ENCODE data around the gene MDM1. TPM values are rescaled to one million over a fixed set of nuclear protein-coding genes. Genes with fewer than 3 reads are reported as not detected.

Gene MDM1
- total and polyA plus RNA-seq, 2 of the 13 experiments (the other 11 are each of a cell fraction or from before 2014, with no cell fraction given): 4.6 to 15.2 TPM

DNA sequence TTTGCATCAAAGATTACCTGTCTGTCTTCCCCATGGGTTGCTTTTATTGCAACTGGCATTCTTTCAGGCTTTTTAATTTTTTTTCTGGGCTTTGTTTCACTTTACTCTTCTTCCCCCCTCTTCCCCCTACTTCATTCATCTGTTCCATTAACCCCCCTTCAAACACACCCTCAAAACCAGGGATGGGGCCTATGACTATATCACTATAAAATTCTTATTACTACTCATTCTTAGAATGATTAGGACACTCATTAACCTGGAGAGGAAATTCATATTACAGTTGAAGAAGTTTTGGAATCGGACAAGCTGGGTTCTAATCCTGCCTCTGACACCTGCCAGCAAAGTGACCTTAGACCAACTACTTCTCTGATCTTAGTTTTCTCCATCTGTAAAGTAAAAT, 24.8 kb upstream of the MDM1 start:
- no peak for FAIRE-seq
- H4K20me1 ChIP-seq (ENCODE audit: insufficient read depth, low read length): no peaks in the 10 kb centered on the region
- H3K9ac ChIP-seq (ENCODE audit: insufficient read depth, low read depth, low read length): no peak overlapping the region
- TF ChIP-seq ZBTB20 (CRISPR knock-in tag; IDR thresholded peaks at IDR 0.05; ENCODE audit: borderline replicate concordance, low read depth) (no peak), SMC3 (IDR thresholded peaks at IDR 0.05; ENCODE audit: low read length) (no peak), PLRG1 (conservative IDR thresholded peaks at IDR 0.05) (no peak), CHD4 (IDR thresholded peaks at IDR 0.05; ENCODE audit: borderline replicate concordance, low read length) (no peak), ZNF383 (CRISPR knock-in tag; IDR thresholded peaks at IDR 0.05; ENCODE audit: borderline replicate concordance) (no peak), PAWR (CRISPR knock-in tag; IDR thresholded peaks at IDR 0.05; ENCODE audit: borderline replicate concordance) (no peak), MAZ (IDR thresholded peaks at IDR 0.05; ENCODE audit: borderline replicate concordance, low read depth, low read length) (no peak), MAZ (CRISPR knock-in tag; IDR thresholded peaks at IDR 0.05; ENCODE audit: low read depth) (no peak)
- TF ChIP-seq, protein P1, sequence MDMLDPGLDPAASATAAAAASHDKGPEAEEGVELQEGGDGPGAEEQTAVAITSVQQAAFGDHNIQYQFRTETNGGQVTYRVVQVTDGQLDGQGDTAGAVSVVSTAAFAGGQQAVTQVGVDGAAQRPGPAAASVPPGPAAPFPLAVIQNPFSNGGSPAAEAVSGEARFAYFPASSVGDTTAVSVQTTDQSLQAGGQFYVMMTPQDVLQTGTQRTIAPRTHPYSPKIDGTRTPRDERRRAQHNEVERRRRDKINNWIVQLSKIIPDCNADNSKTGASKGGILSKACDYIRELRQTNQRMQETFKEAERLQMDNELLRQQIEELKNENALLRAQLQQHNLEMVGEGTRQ (IDR thresholded peaks at IDR 0.05; ENCODE audit: low read depth, low read length): no peak
- TF ChIP-seq, protein P1 (CRISPR knock-in tag; IDR thresholded peaks at IDR 0.05; ENCODE audit: borderline replicate concordance): no peak
- TF ChIP-seq, protein P2, sequence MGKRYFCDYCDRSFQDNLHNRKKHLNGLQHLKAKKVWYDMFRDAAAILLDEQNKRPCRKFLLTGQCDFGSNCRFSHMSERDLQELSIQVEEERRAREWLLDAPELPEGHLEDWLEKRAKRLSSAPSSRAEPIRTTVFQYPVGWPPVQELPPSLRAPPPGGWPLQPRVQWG (CRISPR knock-in tag; IDR thresholded peaks at IDR 0.05; ENCODE audit: borderline replicate concordance, low read depth): no peak
- TF ChIP-seq, protein P3, sequence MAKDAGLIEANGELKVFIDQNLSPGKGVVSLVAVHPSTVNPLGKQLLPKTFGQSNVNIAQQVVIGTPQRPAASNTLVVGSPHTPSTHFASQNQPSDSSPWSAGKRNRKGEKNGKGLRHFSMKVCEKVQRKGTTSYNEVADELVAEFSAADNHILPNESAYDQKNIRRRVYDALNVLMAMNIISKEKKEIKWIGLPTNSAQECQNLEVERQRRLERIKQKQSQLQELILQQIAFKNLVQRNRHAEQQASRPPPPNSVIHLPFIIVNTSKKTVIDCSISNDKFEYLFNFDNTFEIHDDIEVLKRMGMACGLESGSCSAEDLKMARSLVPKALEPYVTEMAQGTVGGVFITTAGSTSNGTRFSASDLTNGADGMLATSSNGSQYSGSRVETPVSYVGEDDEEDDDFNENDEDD (CRISPR knock-in tag; IDR thresholded peaks at IDR 0.05; ENCODE audit: borderline replicate concordance): no peak
- intact Hi-C loops (cut with micrococcal nuclease; ENCODE audit: unreplicated experiment): no loop called here
- H3K9me3 ChIP-seq (ENCODE audit: low read length): no peaks in the 10 kb centered on the region
- H3K4me3 ChIP-seq (replicated peaks in 1 of 3; ENCODE audit: insufficient read depth in 1 of 3, low read depth in 2 of 3, low read length in 3 of 3): no peak overlapping the region
- ChIA-PET POLR2A (no interaction called here), CTCF (ENCODE audit: low intra/inter-chr PET ratio, low total read pairs) (no interaction called here)
- 71% methylated on average over 1 of the region's 1 CpG for WGBS (ENCODE audit: low lambda C conversion rate)
- H2AFZ ChIP-seq (ENCODE audit: low read length): no peak overlapping the region
- in situ Hi-C loops (cut with HindIII; ENCODE audit: extremely low pct_ligation_motif_present, low pct_unique_long_range_greater_than_20kb): no loop called here
- H3K79me2 ChIP-seq (ENCODE audit: insufficient read depth, low read length): no peaks in the 10 kb centered on the region
- H3K27me3 ChIP-seq (ENCODE audit: control insufficient read depth in 1 of 2, insufficient read depth in 2 of 2, low read length in 2 of 2): no peaks in the 10 kb centered on the region
- DNase-seq (ENCODE audit: low spot score): no peak
- no peak overlapping the region for H3K27ac ChIP-seq (ENCODE audit: extremely low read length, insufficient read depth, low read length)
- H3K4me1 ChIP-seq (ENCODE audit: insufficient read depth, low read length): peaks cover 6% of the 10 kb centered on the region; the same call in 1 of the 2 replicates
- ATAC-seq: no peak
- no peak overlapping the region for H3K4me2 ChIP-seq (ENCODE audit: low read depth, low read length)
- BruUV-seq (replicated peaks): no TSS peak
- no peaks in the 10 kb centered on the region for H3K36me3 ChIP-seq (replicated peaks in 1 of 2; ENCODE audit: control insufficient read depth in 1 of 2, insufficient read depth in 2 of 2, low read length in 2 of 2)
